SK-N-MC (cell line): Measurements from ENCODE around the gene ASL.
"Not testable (repeated sequence)": the region's sequence is repeated elsewhere in the genome, so short reads cannot be mapped to it uniquely, and the experiment has no call there.

Experiments used
- EZH2 ChIP-seq: fragments of 200-600 bp; sonication (generic); IDR thresholded peaks from one replicate; pipeline ENCODE4 v1.6.1; 2017; ENCODE audit warnings: antibody characterized with exemption
- POLR2AphosphoS5 ChIP-seq: IDR thresholded peaks from 2 replicates; pipeline ENCODE4 v1.6.1; 2012; ENCODE audit warnings: mild to moderate bottlenecking, low read depth, low read length, borderline replicate concordance

DNA sequence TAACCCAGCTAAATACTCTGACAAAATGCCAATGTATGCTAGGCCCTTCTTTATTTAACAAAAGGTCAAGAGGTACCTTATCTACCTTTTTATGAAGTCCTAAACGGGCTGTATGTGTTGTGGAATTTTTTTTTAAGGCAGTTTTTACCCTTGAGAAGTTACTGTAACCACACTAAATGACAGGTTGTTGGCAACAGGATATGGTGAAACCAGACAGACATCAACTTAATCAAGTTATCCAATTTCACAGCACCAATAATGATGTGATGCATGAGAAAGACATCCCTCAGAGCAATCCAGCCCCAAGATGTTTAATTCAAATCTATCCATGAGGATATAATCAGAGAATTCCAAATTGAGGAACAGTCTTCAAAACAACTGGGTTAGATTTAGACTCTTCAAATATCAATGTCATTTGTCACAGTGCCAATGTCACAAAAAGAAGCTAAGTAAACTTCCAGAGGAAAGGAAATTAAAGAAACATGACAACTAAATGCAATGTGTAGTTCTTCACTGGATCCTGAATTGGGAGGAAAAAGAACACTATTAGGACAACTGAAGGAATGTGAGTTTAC lies 41.1 kb upstream of the ASL start:
- TF ChIP-seq EZH2, POLR2AphosphoS5: not testable (repeated sequence)
